KMS-11 (cell line): ENCODE data around the gene CCM2L.

ENCODE experiments used
- H2AFZ ChIP-seq: fragments of 200-600 bp; sonication (generic); 2 replicates; pipeline ENCODE4 v1.6.1; 2016; ENCODE audit warnings: antibody characterized with exemption, mixed run types, low read depth
- H3K27ac ChIP-seq: fragments of 200-600 bp; sonication (generic); 2 replicates; pipeline ENCODE4 v1.6.1; 2016; ENCODE audit warnings: mild to moderate bottlenecking, mixed run types
- H3K27me3 ChIP-seq: fragments of 200-600 bp; sonication (generic); 2 replicates; pipeline ENCODE4 v1.6.1; 2017; ENCODE audit warnings: mild to moderate bottlenecking, low read depth, mixed run types, moderate library complexity; ENCODE audit not compliant: insufficient read depth
- H3K36me3 ChIP-seq: fragments of 200-600 bp; sonication (generic); 2 replicates; pipeline ENCODE4 v1.6.1; 2017; ENCODE audit warnings: mild to moderate bottlenecking, mixed run types; ENCODE audit not compliant: insufficient read depth
- H3K4me1 ChIP-seq: fragments of 200-600 bp; sonication (generic); 2 replicates; pipeline ENCODE4 v1.6.1; 2016; ENCODE audit warnings: mild to moderate bottlenecking, low read depth, mixed run types; ENCODE audit not compliant: poor library complexity, severe bottlenecking
- H3K4me2 ChIP-seq: fragments of 200-600 bp; sonication (generic); 2 replicates; pipeline ENCODE4 v1.7.0; 2016; ENCODE audit warnings: mild to moderate bottlenecking, mixed run types
- H3K4me3 ChIP-seq: fragments of 200-600 bp; sonication (generic); IDR thresholded peaks from 2 replicates; pipeline ENCODE4 v1.6.1; 2017; ENCODE audit warnings: low read depth, low read length, mixed read lengths; ENCODE audit not compliant: insufficient read depth
- H3K79me2 ChIP-seq: fragments of 200-600 bp; sonication (generic); 2 replicates; pipeline ENCODE4 v1.6.1; 2016; ENCODE audit warnings: low read depth, mixed run types; ENCODE audit not compliant: insufficient read depth
- H3K9ac ChIP-seq: fragments of 200-600 bp; sonication (generic); 2 replicates; pipeline ENCODE4 v1.6.1; 2016; ENCODE audit warnings: mild to moderate bottlenecking, mixed run types
- H4K20me1 ChIP-seq: fragments of 200-600 bp; sonication (generic); 2 replicates; pipeline ENCODE4 v1.6.1; 2016; ENCODE audit warnings: mild to moderate bottlenecking, mixed run types; ENCODE audit not compliant: insufficient read depth
- CTCF ChIP-seq: fragments of 200-600 bp; sonication (generic); conservative IDR thresholded peaks from 2 replicates; pipeline ENCODE4 v1.6.1; 2017; ENCODE audit warnings: low read depth, mild to moderate bottlenecking, antibody characterized with exemption, low read length, moderate library complexity, mixed read lengths

The CCM2L gene

GRCh38 chr20:32004963-32005362 lies 5.3 kb upstream of the CCM2L start:
- H3K27ac ChIP-seq, result no peak overlapping the region
- H2AFZ ChIP-seq, result no peak overlapping the region
- H3K4me1 ChIP-seq, result no peaks in the 10 kb centered on the region
- H3K27me3 ChIP-seq, result peaks cover 34% of the 10 kb centered on the region
- no peaks in the 10 kb centered on the region for H4K20me1 ChIP-seq
- no peak overlapping the region for H3K4me2 ChIP-seq
- no peak overlapping the region for H3K9ac ChIP-seq
- H3K79me2 ChIP-seq, result no peaks in the 10 kb centered on the region
- H3K4me3 ChIP-seq, result no peak overlapping the region
- H3K36me3 ChIP-seq, result no peaks in the 10 kb centered on the region
- no peak for TF ChIP-seq CTCF

GRCh38 chr20:32006053-32006452 lies 4.2 kb upstream of the CCM2L start:
- Histone ChIP-seq H3K4me2 (no peak overlapping the region), H3K36me3 (no peaks in the 10 kb centered on the region), H3K27ac (no peak overlapping the region), H2AFZ (no peak overlapping the region), H3K4me3 (no peak overlapping the region), H3K27me3 (peaks cover 36% of the 10 kb centered on the region), H3K4me1 (no peaks in the 10 kb centered on the region), H3K9ac (no peak overlapping the region), H4K20me1 (no peaks in the 10 kb centered on the region), H3K79me2 (no peaks in the 10 kb centered on the region)
- TF ChIP-seq CTCF, result no peak

- no peak for TF ChIP-seq CTCF
- Histone ChIP-seq H3K4me3 (no peak overlapping the region), H3K27ac (no peak overlapping the region), H3K27me3 (peaks cover 41% of the 10 kb centered on the region), H2AFZ (no peak overlapping the region), H3K4me1 (no peaks in the 10 kb centered on the region), H4K20me1 (no peaks in the 10 kb centered on the region), H3K9ac (no peak overlapping the region), H3K4me2 (no peak overlapping the region), H3K79me2 (no peaks in the 10 kb centered on the region), H3K36me3 (no peaks in the 10 kb centered on the region)
Measured at GRCh38 chr20:32006841-32007786, 3.1 kb upstream of the CCM2L start.

GRCh38 chr20:32007787-32008616 lies 2.2 kb upstream of the CCM2L start:
- no peak overlapping the region for H3K4me3 ChIP-seq

More at GRCh38 chr20:32007787-32008616, 2.2 kb upstream of the CCM2L start:
- no peak for TF ChIP-seq CTCF
- H3K4me2 ChIP-seq, result no peak overlapping the region
- H3K27me3 ChIP-seq, result peaks cover 47% of the 10 kb centered on the region
- no peaks in the 10 kb centered on the region for H3K79me2 ChIP-seq
- no peak overlapping the region for H3K9ac ChIP-seq
- no peaks in the 10 kb centered on the region for H4K20me1 ChIP-seq
- no peak overlapping the region for H2AFZ ChIP-seq
- no peaks in the 10 kb centered on the region for H3K36me3 ChIP-seq
- no peaks in the 10 kb centered on the region for H3K4me1 ChIP-seq
- H3K27ac ChIP-seq, result no peak overlapping the region
